PC-9 (cell line): ENCODE data around the gene TMEM242.

Experiments
- EZH2 ChIP-seq: fragments of 200-600 bp; sonication (generic); IDR thresholded peaks from 2 replicates; pipeline ENCODE4 v1.8.0; 2017; ENCODE audit warnings: antibody characterized with exemption, low read depth
- TF ChIP-seq, protein P1 (sequence below): fragments of 200-600 bp; sonication (generic); conservative IDR thresholded peaks from 2 replicates; pipeline ENCODE4 v1.6.1; 2017; ENCODE audit warnings: mixed run types, antibody characterized with exemption, mild to moderate bottlenecking, moderate library complexity

DNA sequence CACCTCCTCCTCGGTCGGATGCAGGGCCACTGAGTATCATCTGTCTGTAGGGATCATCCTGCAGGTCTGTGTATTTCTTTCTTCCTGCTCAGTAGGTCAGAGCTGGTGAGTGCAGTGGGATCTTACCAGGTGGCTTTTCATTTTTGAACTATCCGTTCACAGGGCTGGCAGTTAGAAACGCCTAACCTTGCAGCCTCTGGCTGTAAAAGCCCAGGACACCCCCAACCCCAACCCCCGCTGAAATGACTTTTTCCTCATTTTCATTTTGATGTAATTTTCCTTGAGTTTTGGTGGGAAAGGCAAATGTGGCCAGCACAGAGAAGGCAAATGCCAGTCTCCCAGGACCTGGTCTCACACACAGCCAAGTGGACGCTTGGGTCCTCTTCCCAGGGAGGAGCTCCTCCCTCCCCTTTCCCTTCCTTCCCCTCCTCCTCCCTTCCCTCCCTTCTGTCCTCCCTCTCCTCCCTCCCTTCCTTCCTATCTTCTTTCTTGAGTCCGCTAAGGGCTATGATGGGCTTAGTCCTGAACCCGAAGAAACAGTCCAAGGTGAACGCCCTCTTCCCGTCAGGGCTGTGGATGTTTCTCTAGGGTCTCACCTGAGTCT lies 36.0 kb downstream of the TMEM242 start:
- TF ChIP-seq, protein P1, sequence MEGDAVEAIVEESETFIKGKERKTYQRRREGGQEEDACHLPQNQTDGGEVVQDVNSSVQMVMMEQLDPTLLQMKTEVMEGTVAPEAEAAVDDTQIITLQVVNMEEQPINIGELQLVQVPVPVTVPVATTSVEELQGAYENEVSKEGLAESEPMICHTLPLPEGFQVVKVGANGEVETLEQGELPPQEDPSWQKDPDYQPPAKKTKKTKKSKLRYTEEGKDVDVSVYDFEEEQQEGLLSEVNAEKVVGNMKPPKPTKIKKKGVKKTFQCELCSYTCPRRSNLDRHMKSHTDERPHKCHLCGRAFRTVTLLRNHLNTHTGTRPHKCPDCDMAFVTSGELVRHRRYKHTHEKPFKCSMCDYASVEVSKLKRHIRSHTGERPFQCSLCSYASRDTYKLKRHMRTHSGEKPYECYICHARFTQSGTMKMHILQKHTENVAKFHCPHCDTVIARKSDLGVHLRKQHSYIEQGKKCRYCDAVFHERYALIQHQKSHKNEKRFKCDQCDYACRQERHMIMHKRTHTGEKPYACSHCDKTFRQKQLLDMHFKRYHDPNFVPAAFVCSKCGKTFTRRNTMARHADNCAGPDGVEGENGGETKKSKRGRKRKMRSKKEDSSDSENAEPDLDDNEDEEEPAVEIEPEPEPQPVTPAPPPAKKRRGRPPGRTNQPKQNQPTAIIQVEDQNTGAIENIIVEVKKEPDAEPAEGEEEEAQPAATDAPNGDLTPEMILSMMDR: no peak
- TF ChIP-seq EZH2: no peak
